ENCODE data around the gene ARFGAP1. TPM values are rescaled to one million over a fixed set of nuclear protein-coding genes. Genes with fewer than 3 reads are reported as not detected.

The ARFGAP1 gene
- polyA plus RNA-seq, 2 of the 4 experiments (the other 2 are of a cell fraction), result 41.0 to 106 TPM

GRCh38 chr20:63297371-63297781 is 24.8 kb downstream of the ARFGAP1 start:
- FAIRE-seq, result no peak

GRCh38 chr20:63297796-63298572 is 25.4 kb downstream of the ARFGAP1 start:
- FAIRE-seq (no peak), ATAC-seq (no peak), DNase-seq (ENCODE audit: low read depth in 1 of 2, low spot score in 1 of 2) (no peak)
- ChIA-PET CTCF (interaction anchor here (7.7 to 30.4 kb wide), 2 partner anchors 12 to 73 kb away, joined by 55 to 401 read pairs; no protein-coding TSS in a partner anchor), POLR2A (no interaction called here)
- H3K9me3 ChIP-seq, result peaks cover 14% of the 10 kb centered on the region; the same call in 2 of the 3 replicates
- no peak overlapping the region for H3K4me2 ChIP-seq
- TF ChIP-seq RFX5 (IDR thresholded peaks at IDR 0.05) (no peak), ZSCAN20 (CRISPR knock-in tag; IDR thresholded peaks at IDR 0.05) (no peak), E2F6 (IDR thresholded peaks at IDR 0.05; ENCODE audit: borderline replicate concordance, low read depth) (no peak), JUN (IDR thresholded peaks at IDR 0.05) (no peak), FOSL2 (IDR thresholded peaks at IDR 0.05) (no peak), FOSL2 (CRISPR knock-in tag; IDR thresholded peaks at IDR 0.05) (no peak), EP300 (IDR thresholded peaks at IDR 0.05) (no peak), HOXA7 (CRISPR knock-in tag; IDR thresholded peaks at IDR 0.05) (no peak), RCOR1 (IDR thresholded peaks at IDR 0.05; ENCODE audit: low read depth, low read length) (no peak), POLR2AphosphoS2 (conservative IDR thresholded peaks at IDR 0.05; ENCODE audit: low read length) (no peak), USF2 (IDR thresholded peaks at IDR 0.05) (no peak), ESRRA (IDR thresholded peaks at IDR 0.05; ENCODE audit: borderline replicate concordance, low read length) (no peak), MAFK (IDR thresholded peaks at IDR 0.05; ENCODE audit: partially characterized antibody) (no peak), NR3C1 (IDR thresholded peaks at IDR 0.05) (no peak), CBX2 (IDR thresholded peaks at IDR 0.05; ENCODE audit: borderline replicate concordance, low read depth) (no peak), FOXS1 (CRISPR knock-in tag; IDR thresholded peaks at IDR 0.05) (no peak)
- H3K4me3 ChIP-seq, result no peak overlapping the region
- 52% methylated on average over 16 of the region's 16 CpGs for WGBS (ENCODE audit: missing lambda C conversion rate)
- peaks cover 14% of the 10 kb centered on the region; the same call in 2 of the 3 replicates for H3K4me1 ChIP-seq
- H3K27ac ChIP-seq, result no peak overlapping the region

More at GRCh38 chr20:63297371-63297781, 24.8 kb downstream of the ARFGAP1 start:
- Histone ChIP-seq H3K9me3 (peaks cover 14% of the 10 kb centered on the region; the same call in 2 of the 3 replicates), H3K4me3 (no peak overlapping the region), H3K27ac (no peak overlapping the region), H3K4me2 (no peak overlapping the region), H3K4me1 (peaks cover 14% of the 10 kb centered on the region; the same call in 2 of the 3 replicates)
- TF ChIP-seq SREBF2 (IDR thresholded peaks at IDR 0.05) (no peak), POLR2AphosphoS2 (conservative IDR thresholded peaks at IDR 0.05; ENCODE audit: low read length) (no peak), ZNF302 (CRISPR knock-in tag; IDR thresholded peaks at IDR 0.05) (no peak), SMC3 (IDR thresholded peaks at IDR 0.05) (no peak)
- ATAC-seq (no peak), DNase-seq (ENCODE audit: low read depth in 1 of 2, low spot score in 1 of 2) (no peak)
- 71% methylated on average over 1 of the region's 11 CpGs for WGBS (ENCODE audit: missing lambda C conversion rate)
- ChIA-PET POLR2A (no interaction called here), CTCF (interaction anchor here (0.8 to 30.4 kb wide), 6 partner anchors 12 to 930 kb away, joined by 3 to 401 read pairs (median 4); partner anchors contain the start of gene LAMA5)

- TF ChIP-seq EHF (CRISPR knock-in tag; IDR thresholded peaks at IDR 0.05), result no peak
- no peak for TF ChIP-seq CBX8 (IDR thresholded peaks at IDR 0.05)
- no peak for TF ChIP-seq ATOH8 (CRISPR knock-in tag; IDR thresholded peaks at IDR 0.05; ENCODE audit: low read depth)
- no peak for TF ChIP-seq BCL3 (IDR thresholded peaks at IDR 0.05)
- no peak for TF ChIP-seq POLR2AphosphoS2 (conservative IDR thresholded peaks at IDR 0.05; ENCODE audit: low read length)
- TF ChIP-seq RARB (CRISPR knock-in tag; IDR thresholded peaks at IDR 0.05), result no peak
- no peak for TF ChIP-seq CTCF (IDR thresholded peaks at IDR 0.05)
- no peak for TF ChIP-seq JUN (IDR thresholded peaks at IDR 0.05)
- DNase-seq (ENCODE audit: low read depth in 1 of 2, low spot score in 1 of 2) (no peak), FAIRE-seq (no peak), ATAC-seq (no peak)
- H3K27ac ChIP-seq, result no peak overlapping the region
- CTCF ChIA-PET, result interaction anchor here (0.9 to 7.7 kb wide), 4 partner anchors 8 to 76 kb away, joined by 3 to 55 read pairs (median 8); no protein-coding TSS in a partner anchor
- H3K4me3 ChIP-seq, result no peak overlapping the region
- H3K4me1 ChIP-seq, result peaks cover 9% of the 10 kb centered on the region; the same call in 2 of the 3 replicates
- no peak overlapping the region for H3K4me2 ChIP-seq
- POLR2A ChIA-PET, result no interaction called here
- WGBS (ENCODE audit: missing lambda C conversion rate), result 42% methylated on average over 17 of the region's 17 CpGs
- H3K9me3 ChIP-seq, result peaks cover 14% of the 10 kb centered on the region; the same call in 2 of the 3 replicates
These were observed 26.2 kb downstream of the ARFGAP1 start for GRCh38 chr20:63298731-63299312.
